HepG2 (cell line): ENCODE results near the gene DDIT4. TPM values are rescaled to one million over a fixed set of nuclear protein-coding genes. Genes with fewer than 3 reads are reported as not detected.

ENCODE experiments used
- ARHGAP35 ChIP-seq: sonication (generic); formaldehyde crosslinking; IDR thresholded peaks from 2 replicates; pipeline ENCODE4 v1.9.0; 2022; ENCODE audit warnings: mild to moderate bottlenecking, inconsistent platforms, moderate library complexity, missing genetic modification reagents, borderline replicate concordance
- GABPB1 ChIP-seq: IDR thresholded peaks from 2 replicates; pipeline ENCODE4 v1.6.1; 2016; ENCODE audit warnings: mild to moderate bottlenecking, missing genetic modification reagents, moderate library complexity, missing compliant biosample characterization
- HES4 ChIP-seq: sonication (generic); formaldehyde crosslinking; IDR thresholded peaks from 2 replicates; pipeline ENCODE4 v1.9.0; 2021; ENCODE audit warnings: mild to moderate bottlenecking, missing genetic modification reagents, borderline replicate concordance
- HNF4G ChIP-seq, 2 experiments: sonication (generic) in 1 of 2; formaldehyde crosslinking in 1 of 2; IDR thresholded peaks; 2 replicates each; pipeline versions ENCODE4 v1.4.0 to v1.6.1; 2011 to 2020; ENCODE audit warnings: borderline replicate concordance in 2 of 2, low read depth in 2 of 2, mild to moderate bottlenecking in 2 of 2, low read length in 1 of 2, missing genetic modification reagents in 1 of 2, moderate library complexity in 1 of 2
- JUN ChIP-seq: sonication (generic); formaldehyde crosslinking; IDR thresholded peaks from 2 replicates; pipeline ENCODE4 v1.4.0; 2020; ENCODE audit warnings: mild to moderate bottlenecking, missing genetic modification reagents
- MTF2 ChIP-seq: sonication (generic); formaldehyde crosslinking; IDR thresholded peaks from 2 replicates; pipeline ENCODE4 v1.5.0; 2020; ENCODE audit warnings: missing genetic modification reagents, borderline replicate concordance
- NCOR1 ChIP-seq: fragments of 200-600 bp; sonication (generic); IDR thresholded peaks from 2 replicates; pipeline ENCODE4 v1.7.0; 2017; ENCODE audit warnings: antibody characterized with exemption, low read length, borderline replicate concordance
- TBL1XR1 ChIP-seq: fragments of 150-350 bp; IDR thresholded peaks from 2 replicates; pipeline ENCODE4 v1.6.1; 2014; ENCODE audit warnings: borderline replicate concordance, low read length; ENCODE audit not compliant: partially characterized antibody
- ZKSCAN5 ChIP-seq: sonication (generic); formaldehyde crosslinking; IDR thresholded peaks from 2 replicates; pipeline ENCODE4 v1.5.1; 2020; ENCODE audit warnings: mild to moderate bottlenecking, missing genetic modification reagents
- ZMYM3 ChIP-seq: sonication (generic); formaldehyde crosslinking; IDR thresholded peaks from 2 replicates; pipeline ENCODE4 v1.5.1; 2020; ENCODE audit warnings: mild to moderate bottlenecking, missing genetic modification reagents
- ZNF281 ChIP-seq: sonication (generic); formaldehyde crosslinking; IDR thresholded peaks from 2 replicates; pipeline ENCODE4 v1.4.0; 2020; ENCODE audit warnings: missing genetic modification reagents, borderline replicate concordance
- ZNF543 ChIP-seq: sonication (generic); formaldehyde crosslinking; IDR thresholded peaks from 2 replicates; pipeline ENCODE4 v1.4.0; 2020; ENCODE audit warnings: mild to moderate bottlenecking, missing genetic modification reagents
- ZNF572 ChIP-seq: sonication (generic); formaldehyde crosslinking; IDR thresholded peaks from 2 replicates; pipeline ENCODE4 v1.5.1; 2020; ENCODE audit warnings: mild to moderate bottlenecking, missing genetic modification reagents
- ZNF672 ChIP-seq: sonication (generic); formaldehyde crosslinking; IDR thresholded peaks from 2 replicates; pipeline ENCODE4 v1.8.1; 2022; ENCODE audit warnings: missing genetic modification reagents
- polyA plus RNA-seq, 8 experiments: library from polyadenylated mRNA; depleted of rRNA in 3 of 8; stranded (reverse) in 7 of 8; unstranded in 1 of 8; fragments of >200 nt; fragmentation: Illumina TruSeq in 4 of 8; extraction: Trizol in 4 of 8; gene quantifications; 2 replicates each; pipeline versions ENCODE4 v1.2.1 to v1.2.3, GENCODE V29; 2011 to 2016; ENCODE audit warnings: low read depth in 4 of 8, missing spikeins in 1 of 8, mixed read lengths in 1 of 8; ENCODE audit not compliant: insufficient read depth in 1 of 8
- total RNA-seq, 5 experiments: library from RNA; depleted of rRNA; stranded (reverse); fragments of >200 nt; fragmentation: Illumina TruSeq; extraction: Trizol; gene quantifications; 2 replicates each; pipeline ENCODE4 v1.2.3, GENCODE V29; 2016; ENCODE audit warnings: low read depth in 1 of 5
- TF ChIP-seq, protein P1 (sequence below): IDR thresholded peaks from 2 replicates; pipeline ENCODE4 v1.6.1; 2016; ENCODE audit warnings: mild to moderate bottlenecking
- TF ChIP-seq, protein P2 (sequence below): sonication (generic); formaldehyde crosslinking; IDR thresholded peaks from 2 replicates; pipeline ENCODE4 v1.5.1; 2020; ENCODE audit warnings: mild to moderate bottlenecking, missing genetic modification reagents, moderate library complexity
- TF ChIP-seq, protein P3 (sequence below): sonication (generic); formaldehyde crosslinking; IDR thresholded peaks from 2 replicates; pipeline ENCODE4 v1.5.0; 2020; ENCODE audit warnings: missing genetic modification reagents
- TF ChIP-seq, protein P4 (sequence below): sonication (generic); formaldehyde crosslinking; IDR thresholded peaks from 2 replicates; pipeline ENCODE4 v1.5.1; 2020; ENCODE audit warnings: mild to moderate bottlenecking, missing genetic modification reagents, borderline replicate concordance

The DDIT4 gene
- total and polyA plus RNA-seq, 2 of the 13 experiments (the other 11 are each of a cell fraction or from before 2014, with no cell fraction given): 35.6 to 40.7 TPM

GRCh38 chr10:72285972-72286521 is 12.3 kb downstream of the DDIT4 start (continued):
- TF ChIP-seq GABPB1: no peak
- TF ChIP-seq ZKSCAN5 (CRISPR knock-in tag): no peak
- TF ChIP-seq MTF2 (CRISPR knock-in tag): no peak
- no peak for TF ChIP-seq ARHGAP35 (CRISPR knock-in tag)
- TF ChIP-seq, protein P1, sequence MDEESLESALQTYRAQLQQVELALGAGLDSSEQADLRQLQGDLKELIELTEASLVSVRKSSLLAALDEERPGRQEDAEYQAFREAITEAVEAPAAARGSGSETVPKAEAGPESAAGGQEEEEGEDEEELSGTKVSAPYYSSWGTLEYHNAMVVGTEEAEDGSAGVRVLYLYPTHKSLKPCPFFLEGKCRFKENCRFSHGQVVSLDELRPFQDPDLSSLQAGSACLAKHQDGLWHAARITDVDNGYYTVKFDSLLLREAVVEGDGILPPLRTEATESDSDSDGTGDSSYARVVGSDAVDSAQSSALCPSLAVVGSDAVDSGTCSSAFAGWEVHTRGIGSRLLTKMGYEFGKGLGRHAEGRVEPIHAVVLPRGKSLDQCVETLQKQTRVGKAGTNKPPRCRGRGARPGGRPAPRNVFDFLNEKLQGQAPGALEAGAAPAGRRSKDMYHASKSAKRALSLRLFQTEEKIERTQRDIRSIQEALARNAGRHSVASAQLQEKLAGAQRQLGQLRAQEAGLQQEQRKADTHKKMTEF: no peak
- 0 out of 2 replicates have a peak, but pooled peaks have one; percentile 64 for TF ChIP-seq ZMYM3 (CRISPR knock-in tag)
- no peak for TF ChIP-seq HES4 (CRISPR knock-in tag)
- no peak for TF ChIP-seq ZNF672 (CRISPR knock-in tag)
- TF ChIP-seq ZNF543 (CRISPR knock-in tag): no peak
- TF ChIP-seq ZNF572 (CRISPR knock-in tag): 0 out of 2 replicates have a peak, but pooled peaks have one; percentile 74
- TF ChIP-seq ZNF281 (CRISPR knock-in tag): peak; percentile 34; the same call in 1 of the 2 replicates
- TF ChIP-seq, protein P2, sequence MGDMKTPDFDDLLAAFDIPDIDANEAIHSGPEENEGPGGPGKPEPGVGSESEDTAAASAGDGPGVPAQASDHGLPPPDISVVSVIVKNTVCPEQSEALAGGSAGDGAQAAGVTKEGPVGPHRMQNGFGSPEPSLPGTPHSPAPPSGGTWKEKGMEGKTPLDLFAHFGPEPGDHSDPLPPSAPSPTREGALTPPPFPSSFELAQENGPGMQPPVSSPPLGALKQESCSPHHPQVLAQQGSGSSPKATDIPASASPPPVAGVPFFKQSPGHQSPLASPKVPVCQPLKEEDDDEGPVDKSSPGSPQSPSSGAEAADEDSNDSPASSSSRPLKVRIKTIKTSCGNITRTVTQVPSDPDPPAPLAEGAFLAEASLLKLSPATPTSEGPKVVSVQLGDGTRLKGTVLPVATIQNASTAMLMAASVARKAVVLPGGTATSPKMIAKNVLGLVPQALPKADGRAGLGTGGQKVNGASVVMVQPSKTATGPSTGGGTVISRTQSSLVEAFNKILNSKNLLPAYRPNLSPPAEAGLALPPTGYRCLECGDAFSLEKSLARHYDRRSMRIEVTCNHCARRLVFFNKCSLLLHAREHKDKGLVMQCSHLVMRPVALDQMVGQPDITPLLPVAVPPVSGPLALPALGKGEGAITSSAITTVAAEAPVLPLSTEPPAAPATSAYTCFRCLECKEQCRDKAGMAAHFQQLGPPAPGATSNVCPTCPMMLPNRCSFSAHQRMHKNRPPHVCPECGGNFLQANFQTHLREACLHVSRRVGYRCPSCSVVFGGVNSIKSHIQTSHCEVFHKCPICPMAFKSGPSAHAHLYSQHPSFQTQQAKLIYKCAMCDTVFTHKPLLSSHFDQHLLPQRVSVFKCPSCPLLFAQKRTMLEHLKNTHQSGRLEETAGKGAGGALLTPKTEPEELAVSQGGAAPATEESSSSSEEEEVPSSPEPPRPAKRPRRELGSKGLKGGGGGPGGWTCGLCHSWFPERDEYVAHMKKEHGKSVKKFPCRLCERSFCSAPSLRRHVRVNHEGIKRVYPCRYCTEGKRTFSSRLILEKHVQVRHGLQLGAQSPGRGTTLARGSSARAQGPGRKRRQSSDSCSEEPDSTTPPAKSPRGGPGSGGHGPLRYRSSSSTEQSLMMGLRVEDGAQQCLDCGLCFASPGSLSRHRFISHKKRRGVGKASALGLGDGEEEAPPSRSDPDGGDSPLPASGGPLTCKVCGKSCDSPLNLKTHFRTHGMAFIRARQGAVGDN (CRISPR knock-in tag): peak; percentile 22; the same call in 1 of the 2 replicates
- no peak for TF ChIP-seq HNF4G (IDR thresholded peaks at IDR 0.05; ENCODE audit: borderline replicate concordance, low read depth, low read length)
- TF ChIP-seq HNF4G (CRISPR knock-in tag; IDR thresholded peaks at IDR 0.05; ENCODE audit: borderline replicate concordance, low read depth): no peak
- TF ChIP-seq NCOR1: 0 out of 2 replicates have a peak, but pooled peaks have one; percentile 30
- TF ChIP-seq TBL1XR1: no peak
- TF ChIP-seq, protein P3, sequence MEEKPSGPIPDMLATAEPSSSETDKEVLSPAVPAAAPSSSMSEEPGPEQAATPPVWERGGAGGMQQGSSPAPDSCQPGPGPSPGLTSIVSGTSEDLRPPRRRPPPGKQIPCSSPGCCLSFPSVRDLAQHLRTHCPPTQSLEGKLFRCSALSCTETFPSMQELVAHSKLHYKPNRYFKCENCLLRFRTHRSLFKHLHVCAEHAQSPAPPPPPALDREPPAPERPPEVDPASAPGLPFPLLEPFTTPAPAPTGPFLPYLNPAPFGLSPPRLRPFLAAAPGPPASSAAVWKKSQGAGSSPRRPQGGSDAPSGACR: no peak
- TF ChIP-seq JUN (CRISPR knock-in tag): no peak
- TF ChIP-seq, protein P4, sequence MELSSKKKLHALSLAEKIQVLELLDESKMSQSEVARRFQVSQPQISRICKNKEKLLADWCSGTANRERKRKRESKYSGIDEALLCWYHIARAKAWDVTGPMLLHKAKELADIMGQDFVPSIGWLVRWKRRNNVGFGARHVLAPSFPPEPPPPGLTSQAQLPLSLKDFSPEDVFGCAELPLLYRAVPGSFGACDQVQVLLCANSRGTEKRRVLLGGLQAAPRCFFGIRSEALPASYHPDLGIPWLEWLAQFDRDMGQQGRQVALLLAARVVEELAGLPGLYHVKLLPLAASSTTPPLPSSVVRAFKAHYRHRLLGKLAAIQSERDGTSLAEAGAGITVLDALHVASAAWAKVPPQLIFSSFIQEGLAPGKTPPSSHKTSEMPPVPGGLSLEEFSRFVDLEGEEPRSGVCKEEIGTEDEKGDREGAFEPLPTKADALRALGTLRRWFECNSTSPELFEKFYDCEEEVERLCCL (CRISPR knock-in tag): no peak
